ENCODE data around the gene ZNF14. TPM values are rescaled to one million over a fixed set of nuclear protein-coding genes. Genes with fewer than 3 reads are reported as not detected.
"Not testable (repeated sequence)": the region's sequence is repeated elsewhere in the genome, so short reads cannot be mapped to it uniquely, and the experiment has no call there.

ZNF14 gene
- total RNA-seq = 1 to 10 TPM in 3 of 4 donors, under 1 TPM in 1; 0.97 to 2.1 (median 1.7) TPM

DNA sequence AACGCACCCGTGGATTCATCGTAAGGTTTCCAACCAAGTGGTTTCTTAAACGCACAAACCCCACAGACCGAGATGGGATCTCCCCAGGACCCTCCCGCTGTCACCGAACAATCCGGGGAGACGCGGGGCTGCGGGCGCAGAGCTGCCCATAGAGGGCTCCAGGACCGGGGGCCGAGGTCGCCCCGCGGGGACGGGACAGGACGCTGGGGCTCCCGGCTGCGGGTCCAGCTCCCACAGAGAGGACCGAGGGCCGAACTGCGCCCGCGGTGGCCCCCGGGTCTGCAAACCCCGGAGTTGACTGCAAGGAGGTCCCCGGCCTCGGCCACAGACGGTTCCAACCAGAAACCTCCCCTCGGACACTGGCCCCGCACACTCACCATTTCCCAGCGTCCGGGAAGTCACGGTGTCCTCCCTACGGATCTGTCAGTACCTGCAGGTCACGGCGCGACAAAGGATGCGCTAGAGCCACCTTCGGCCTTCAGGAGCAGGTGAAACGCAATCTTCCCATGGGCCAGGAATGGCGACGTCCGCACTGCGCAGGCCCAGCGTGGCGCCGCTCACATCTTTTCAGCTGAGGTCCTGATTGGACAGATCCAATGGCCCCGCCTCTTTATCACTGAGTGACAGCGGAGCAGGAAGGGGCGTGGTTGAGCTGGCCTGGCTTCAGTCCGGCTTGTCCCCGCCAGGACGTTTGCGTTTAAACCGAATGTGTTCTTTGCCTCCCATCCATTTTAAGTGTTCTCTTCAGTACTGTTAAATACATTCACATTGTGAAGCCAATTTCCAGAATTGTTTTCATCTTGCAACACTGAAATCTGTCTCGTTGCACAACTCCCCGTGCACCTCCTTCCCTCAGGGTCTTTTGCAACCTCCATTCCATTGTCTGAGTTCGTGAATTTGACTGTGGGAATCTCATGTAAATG is at the start of gene ZNF14:
Gene ZNF14 (minus strand): TSS at position 534 of the 923 bp plus-strand sequence. CDS start 154 bp downstream, at position 380.
- TF ChIP-seq, protein P1, sequence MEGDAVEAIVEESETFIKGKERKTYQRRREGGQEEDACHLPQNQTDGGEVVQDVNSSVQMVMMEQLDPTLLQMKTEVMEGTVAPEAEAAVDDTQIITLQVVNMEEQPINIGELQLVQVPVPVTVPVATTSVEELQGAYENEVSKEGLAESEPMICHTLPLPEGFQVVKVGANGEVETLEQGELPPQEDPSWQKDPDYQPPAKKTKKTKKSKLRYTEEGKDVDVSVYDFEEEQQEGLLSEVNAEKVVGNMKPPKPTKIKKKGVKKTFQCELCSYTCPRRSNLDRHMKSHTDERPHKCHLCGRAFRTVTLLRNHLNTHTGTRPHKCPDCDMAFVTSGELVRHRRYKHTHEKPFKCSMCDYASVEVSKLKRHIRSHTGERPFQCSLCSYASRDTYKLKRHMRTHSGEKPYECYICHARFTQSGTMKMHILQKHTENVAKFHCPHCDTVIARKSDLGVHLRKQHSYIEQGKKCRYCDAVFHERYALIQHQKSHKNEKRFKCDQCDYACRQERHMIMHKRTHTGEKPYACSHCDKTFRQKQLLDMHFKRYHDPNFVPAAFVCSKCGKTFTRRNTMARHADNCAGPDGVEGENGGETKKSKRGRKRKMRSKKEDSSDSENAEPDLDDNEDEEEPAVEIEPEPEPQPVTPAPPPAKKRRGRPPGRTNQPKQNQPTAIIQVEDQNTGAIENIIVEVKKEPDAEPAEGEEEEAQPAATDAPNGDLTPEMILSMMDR (IDR thresholded peaks at IDR 0.05 in 4 of 5, conservative IDR thresholded peaks at IDR 0.05 in 1 of 5) = no peak
- TF ChIP-seq POLR2A (IDR thresholded peaks at IDR 0.05) = peak; percentile 45 to 62

DNA sequence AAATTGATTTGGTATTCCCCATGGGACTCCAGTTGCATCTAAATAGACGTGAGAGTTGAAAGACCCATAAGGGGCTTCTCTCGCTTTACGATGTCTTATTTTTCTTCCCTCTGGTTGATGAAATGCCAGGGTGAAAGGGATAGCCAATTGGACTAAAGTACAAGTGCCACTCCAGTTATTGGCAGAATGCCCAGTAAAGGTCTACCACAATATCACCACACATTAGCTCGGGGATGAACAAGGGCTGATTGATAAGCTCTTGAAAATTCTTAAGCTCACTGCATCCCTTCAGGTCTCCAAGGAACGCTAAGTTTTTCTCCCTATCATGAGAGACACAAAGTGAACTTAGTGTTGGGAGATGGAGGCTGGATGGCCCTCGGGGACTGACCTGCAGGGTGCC is 48.9 kb upstream of the ZNF14 start:
- H3K36me3 ChIP-seq; H3K4me1 ChIP-seq; H3K9me3 ChIP-seq; H3K27me3 ChIP-seq; DNase-seq; in situ Hi-C loops (cut with MboI; ENCODE audit: low sequenced_read_pairs in 4 of 4); intact Hi-C loops (cut with DNase I; ENCODE audit: low total_unique reads); ATAC-seq; H3K4me3 ChIP-seq; H3K27ac ChIP-seq: not testable (repeated sequence)

More for the DNA sequence above, at the start of gene ZNF14:
- peak within 1 kb of the TSS; percentile 43 to 72 (median 60) for H3K27ac ChIP-seq
- intact Hi-C loops (cut with DNase I; ENCODE audit: low total_unique reads) (loop anchor here (1.0 to 5.0 kb wide), 3 partner anchors 43 to 89 kb away; partner anchors contain the start of genes ZNF101 and ZNF506), in situ Hi-C loops (cut with MboI; ENCODE audit: low sequenced_read_pairs in 4 of 4) (no loop called here)
- H3K4me3 ChIP-seq = peak within 1 kb of the TSS; percentile 75 to 99 (median 82)
- H3K4me1 ChIP-seq = peaks cover 0 to 4% of the 10 kb centered on the region in 2 donors
- H3K27me3 ChIP-seq = no peaks in the 10 kb centered on the region
- peaks cover 0 to 16% (median 4%) of the 10 kb centered on the region in 3 donors for H3K9me3 ChIP-seq
- DNase-seq (peak; percentile 81 to 87), ATAC-seq (peak; percentile 99 to 100)
- peaks cover 3 to 31% of the 10 kb centered on the region in 2 donors for H3K36me3 ChIP-seq

DNA sequence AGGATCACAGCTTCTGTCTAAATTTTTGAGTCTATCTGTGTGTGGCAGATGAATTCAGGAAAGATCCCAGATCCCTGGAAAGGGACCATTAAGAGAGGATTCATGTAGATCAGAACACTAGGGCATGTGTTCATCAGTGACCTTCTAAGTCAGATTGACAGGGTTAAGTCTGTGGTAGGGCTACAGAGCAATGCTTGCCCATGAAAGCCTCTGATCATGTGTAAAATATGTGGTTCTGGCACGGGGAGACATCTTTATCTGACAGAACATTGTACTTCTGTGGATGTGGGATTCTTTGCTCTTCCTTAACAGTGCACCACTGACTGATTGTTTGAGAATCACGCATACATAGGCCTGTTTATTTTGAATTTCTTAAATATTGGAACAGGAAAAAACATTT is 45.8 kb upstream of the ZNF14 start:
- H3K4me3 ChIP-seq = no peak overlapping the region
- ATAC-seq (no peak), DNase-seq (no peak)
- intact Hi-C loops (cut with DNase I; ENCODE audit: low total_unique reads) (loop anchor here (5.0 kb wide), 1 partner anchor 274 kb away; no protein-coding TSS in a partner anchor), in situ Hi-C loops (cut with MboI; ENCODE audit: low sequenced_read_pairs in 4 of 4) (loop anchor here in 1 of 4 donors (5.0 kb wide), 1 partner anchor 39 kb away; no protein-coding TSS in a partner anchor)
- no peaks in the 10 kb centered on the region for H3K36me3 ChIP-seq
- no peaks in the 10 kb centered on the region for H3K27me3 ChIP-seq
- TF ChIP-seq, protein P1 (IDR thresholded peaks at IDR 0.05 in 4 of 5, conservative IDR thresholded peaks at IDR 0.05 in 1 of 5) = no peak
- no peak for TF ChIP-seq POLR2A (IDR thresholded peaks at IDR 0.05)
- peaks cover 14 to 19% of the 10 kb centered on the region in 2 donors for H3K4me1 ChIP-seq
- H3K9me3 ChIP-seq = no peaks in the 10 kb centered on the region
- H3K27ac ChIP-seq = no peak overlapping the region

DNA sequence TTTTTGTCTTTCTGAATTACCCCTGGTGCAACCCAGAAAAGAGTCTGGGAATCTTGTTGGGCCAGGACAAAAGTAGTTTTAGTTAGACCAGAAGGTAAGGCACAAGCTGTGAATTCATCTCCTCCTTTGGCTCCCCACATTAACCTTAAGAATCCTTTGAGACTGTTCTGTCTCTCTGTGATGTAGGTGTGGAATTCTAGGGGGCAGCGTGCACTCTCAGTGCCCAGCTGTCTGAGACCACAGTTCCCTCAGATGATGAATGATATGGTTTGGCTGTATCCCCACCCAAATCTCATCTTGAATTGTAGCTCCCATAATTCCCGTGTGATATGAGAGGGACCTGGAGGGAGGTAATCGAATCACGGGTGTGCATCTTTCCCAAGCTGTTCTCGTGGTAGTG is 44.8 kb upstream of the ZNF14 start:
- ATAC-seq (no peak), DNase-seq (no peak)
- Histone ChIP-seq H3K9me3 (no peaks in the 10 kb centered on the region), H3K27me3 (no peaks in the 10 kb centered on the region), H3K27ac (no peak overlapping the region), H3K4me3 (no peak overlapping the region), H3K4me1 (peaks cover 14 to 19% of the 10 kb centered on the region in 2 donors), H3K36me3 (no peaks in the 10 kb centered on the region)
- intact Hi-C loops (cut with DNase I; ENCODE audit: low total_unique reads) = loop anchor here (2.0 to 5.0 kb wide), 5 partner anchors 43 to 275 kb away; partner anchors contain the start of genes ATP13A1, ZNF506 and ZNF682
- no peak for TF ChIP-seq POLR2A (IDR thresholded peaks at IDR 0.05)
- TF ChIP-seq, protein P1 (IDR thresholded peaks at IDR 0.05 in 4 of 5, conservative IDR thresholded peaks at IDR 0.05 in 1 of 5) = no peak
- in situ Hi-C loops (cut with MboI; ENCODE audit: low sequenced_read_pairs in 4 of 4) = loop anchor here in 1 of 4 donors (5.0 kb wide), 1 partner anchor 40 kb away; no protein-coding TSS in a partner anchor

Measured in gastrocnemius medialis (tissue), 4 donors.